Activated T-cell treated with anti-CD3 and anti-CD28 coated beads, Interleukin-2, amount 50 U/mL, for 4 hours (primary cell): ENCODE results near the gene ADAMTS18. TPM values are rescaled to one million over a fixed set of nuclear protein-coding genes. Genes with fewer than 3 reads are reported as not detected.
A peak's percentile ranks its signal among the peaks of the same experiment; 100 is the strongest.

Source experiments
- ATAC-seq, 2 donors: fragments of 200-7000 bp; cut with Tn5 transposase; one replicate each; pipeline ENCODE4 v1.10.0; 2021
- DNase-seq: peaks from one replicate; pipeline ENCODE4 v3.0.0-alpha.2; 2020
- H3K27me3 Mint-ChIP-seq: one replicate; pipeline ENCODE4 v1.8.0; 2021; ENCODE audit warnings: low read depth, mixed read lengths
- H3K36me3 Mint-ChIP-seq: one replicate; pipeline ENCODE4 v1.8.0; 2022; ENCODE audit warnings: mixed read lengths; ENCODE audit not compliant: insufficient read depth
- H3K4me1 Mint-ChIP-seq: one replicate; pipeline ENCODE4 v1.8.0; 2021; ENCODE audit warnings: low read depth, mixed read lengths
- H3K4me3 Mint-ChIP-seq: one replicate; pipeline ENCODE4 v1.8.0; 2021; ENCODE audit warnings: mild to moderate bottlenecking, moderate library complexity, mixed read lengths
- H3K9me3 Mint-ChIP-seq: one replicate; pipeline ENCODE4 v1.8.0; 2021; ENCODE audit warnings: mixed read lengths
- total RNA-seq, 3 donors: library from RNA; stranded (reverse); gene quantifications; one replicate each; pipeline ENCODE4 v1.2.1, GENCODE V29; 2021

ADAMTS18 gene
- total RNA-seq, 3 donors from 2014 or later: not detected

GRCh38 chr16:77306075-77306474 lies 128.8 kb downstream of the ADAMTS18 start:
- peaks cover 6% of the 10 kb centered on the region for H3K27me3 Mint-ChIP-seq
- ATAC-seq: no peak
- no peak overlapping the region for H3K4me3 Mint-ChIP-seq
- no peaks in the 10 kb centered on the region for H3K36me3 Mint-ChIP-seq
- H3K9me3 Mint-ChIP-seq: no peaks in the 10 kb centered on the region
- H3K4me1 Mint-ChIP-seq: peaks cover 5% of the 10 kb centered on the region
- no peak for DNase-seq

DNA sequence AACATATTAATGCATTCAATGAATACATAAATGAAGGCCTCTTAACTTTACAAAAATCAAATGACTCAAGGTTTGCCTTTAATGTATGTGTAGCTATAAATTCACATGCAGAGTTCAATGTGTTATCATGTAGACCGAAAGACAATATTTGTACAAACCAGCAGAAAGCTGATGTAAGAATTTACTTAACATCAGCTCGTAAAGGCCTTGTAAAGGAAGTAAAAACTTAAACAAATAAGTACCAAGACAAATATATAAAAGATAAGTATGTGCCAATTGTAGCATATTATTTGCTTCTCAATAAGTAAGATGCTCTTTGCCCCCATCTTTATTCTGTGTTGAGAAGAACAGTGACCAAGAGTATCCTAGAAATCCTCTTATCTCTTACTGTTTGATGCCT lies 130.0 kb downstream of the ADAMTS18 start:
- DNase-seq (no peak), ATAC-seq (no peak)
- peaks cover 5% of the 10 kb centered on the region for H3K4me1 Mint-ChIP-seq

GRCh38 chr16:77304134-77304533 lies 130.7 kb downstream of the ADAMTS18 start:
- no peak for ATAC-seq
- H3K4me3 Mint-ChIP-seq: no peak overlapping the region
- no peaks in the 10 kb centered on the region for H3K36me3 Mint-ChIP-seq
- peaks cover 5% of the 10 kb centered on the region for H3K4me1 Mint-ChIP-seq
- peaks cover 6% of the 10 kb centered on the region for H3K27me3 Mint-ChIP-seq
- no peak for DNase-seq
- no peaks in the 10 kb centered on the region for H3K9me3 Mint-ChIP-seq

More for the DNA sequence above, 130.0 kb downstream of the ADAMTS18 start:
- no peak overlapping the region for H3K4me3 Mint-ChIP-seq
- H3K9me3 Mint-ChIP-seq: no peaks in the 10 kb centered on the region
- peaks cover 6% of the 10 kb centered on the region for H3K27me3 Mint-ChIP-seq
- no peaks in the 10 kb centered on the region for H3K36me3 Mint-ChIP-seq

DNA sequence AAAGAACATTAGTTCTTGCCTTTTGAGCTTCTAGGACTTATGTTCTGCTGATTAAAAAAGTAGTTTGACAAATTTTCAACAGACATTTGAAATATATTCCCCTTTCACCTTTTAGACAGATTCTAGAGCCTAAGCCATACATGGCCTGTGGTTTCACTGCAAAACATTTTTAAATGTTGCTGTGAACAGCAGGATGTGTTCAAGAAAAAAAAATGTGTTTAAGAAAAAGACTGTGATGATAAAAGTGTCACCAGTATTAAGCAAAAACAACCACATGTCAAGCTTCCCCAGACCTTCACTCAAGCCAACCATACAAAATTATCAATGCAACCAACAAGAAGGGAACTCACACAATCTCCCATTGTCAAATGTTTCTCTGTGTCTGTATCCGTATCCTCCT lies 132.2 kb downstream of the ADAMTS18 start:
- ATAC-seq (no peak), DNase-seq (no peak)
- Mint-ChIP-seq H3K27me3 (peaks cover 6% of the 10 kb centered on the region), H3K4me3 (no peak overlapping the region), H3K36me3 (no peaks in the 10 kb centered on the region), H3K9me3 (no peaks in the 10 kb centered on the region), H3K4me1 (peaks cover 3% of the 10 kb centered on the region)

DNA sequence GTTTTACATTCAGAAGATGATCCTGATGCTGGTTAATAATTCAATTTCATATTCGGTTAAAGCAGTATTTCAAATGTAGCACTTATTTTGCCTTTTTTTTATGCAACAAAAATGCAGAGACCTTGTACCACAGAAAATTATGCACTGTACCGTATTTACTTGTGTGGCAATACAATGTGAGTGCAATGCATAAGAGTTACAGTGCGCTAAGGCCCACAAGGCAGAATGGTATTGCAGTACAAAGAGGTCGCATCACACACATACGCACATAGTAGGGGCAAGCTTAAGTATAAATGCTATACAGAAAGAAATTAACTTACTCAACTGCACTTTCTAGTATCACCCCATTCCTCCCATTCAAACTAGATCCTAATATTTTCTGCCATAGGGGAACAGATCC lies 132.6 kb downstream of the ADAMTS18 start:
- Mint-ChIP-seq H3K4me1 (no peaks in the 10 kb centered on the region), H3K4me3 (no peak overlapping the region), H3K9me3 (no peaks in the 10 kb centered on the region), H3K27me3 (peaks cover 6% of the 10 kb centered on the region), H3K36me3 (no peaks in the 10 kb centered on the region)
- DNase-seq (no peak), ATAC-seq (no peak)

DNA sequence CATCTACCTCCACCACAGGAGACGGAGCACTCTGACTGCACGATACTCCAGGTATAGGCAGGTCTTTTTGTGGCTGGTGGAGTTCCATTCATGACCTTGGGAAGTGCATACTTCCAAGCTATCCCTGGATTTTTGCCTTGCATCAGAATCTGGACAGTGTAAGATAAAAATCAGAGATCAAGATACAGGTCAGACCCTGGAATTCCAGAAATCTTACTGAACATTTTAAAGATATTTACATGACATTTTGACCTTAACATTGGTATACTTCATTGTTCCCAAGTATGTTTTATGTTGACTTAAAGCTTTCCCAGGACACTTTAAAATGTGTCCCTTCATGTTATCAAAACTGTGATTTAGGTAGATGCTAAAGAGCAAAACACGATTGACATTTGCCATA lies 134.6 kb downstream of the ADAMTS18 start:
- H3K36me3 Mint-ChIP-seq: no peaks in the 10 kb centered on the region
- no peaks in the 10 kb centered on the region for H3K9me3 Mint-ChIP-seq
- H3K4me3 Mint-ChIP-seq: no peak overlapping the region
- no peak for ATAC-seq
- H3K27me3 Mint-ChIP-seq: peaks cover 4% of the 10 kb centered on the region
- no peak for DNase-seq
- H3K4me1 Mint-ChIP-seq: no peaks in the 10 kb centered on the region

GRCh38 chr16:77299395-77299794 lies 135.4 kb downstream of the ADAMTS18 start:
- ATAC-seq (no peak), DNase-seq (no peak)
- Mint-ChIP-seq H3K9me3 (no peaks in the 10 kb centered on the region), H3K27me3 (peaks cover 7% of the 10 kb centered on the region), H3K4me3 (no peak overlapping the region), H3K36me3 (no peaks in the 10 kb centered on the region), H3K4me1 (no peaks in the 10 kb centered on the region)

- Mint-ChIP-seq H3K4me3 (no peak overlapping the region), H3K4me1 (no peaks in the 10 kb centered on the region), H3K9me3 (no peaks in the 10 kb centered on the region), H3K36me3 (no peaks in the 10 kb centered on the region), H3K27me3 (peaks cover 7% of the 10 kb centered on the region)
- ATAC-seq (no peak), DNase-seq (no peak)
These were observed 136.1 kb downstream of the ADAMTS18 start for GRCh38 chr16:77298418-77299360.

DNA sequence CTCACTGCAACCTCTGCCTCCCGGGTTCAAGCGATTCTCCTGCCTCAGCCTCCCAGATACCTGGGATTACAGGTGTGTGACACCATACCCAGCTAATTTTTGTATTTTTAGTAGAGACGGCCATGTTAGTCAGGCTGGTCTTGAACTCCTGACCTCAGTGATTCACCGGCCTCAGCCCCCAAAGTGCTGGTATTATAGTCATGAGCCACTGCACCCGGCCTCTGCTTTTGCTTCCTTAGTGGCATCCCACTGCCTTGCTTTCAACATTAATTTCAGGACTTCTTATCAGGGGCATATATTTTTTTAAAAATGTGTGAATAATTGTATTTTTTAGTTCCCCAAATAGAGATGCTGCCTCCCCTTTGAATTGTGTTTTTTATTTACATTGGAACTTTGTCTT lies 136.8 kb downstream of the ADAMTS18 start:
- DNase-seq: no peak
- no peaks in the 10 kb centered on the region for H3K9me3 Mint-ChIP-seq
- no peak overlapping the region for H3K4me3 Mint-ChIP-seq
- H3K36me3 Mint-ChIP-seq: no peaks in the 10 kb centered on the region
- peaks cover 4% of the 10 kb centered on the region for H3K27me3 Mint-ChIP-seq
- H3K4me1 Mint-ChIP-seq: no peaks in the 10 kb centered on the region
- ATAC-seq: no peak

- DNase-seq: no peak
- Mint-ChIP-seq H3K9me3 (no peaks in the 10 kb centered on the region), H3K4me1 (no peaks in the 10 kb centered on the region), H3K27me3 (peaks cover 3% of the 10 kb centered on the region), H3K4me3 (no peak overlapping the region), H3K36me3 (no peaks in the 10 kb centered on the region)
- ATAC-seq: no peak
These were observed 138.9 kb downstream of the ADAMTS18 start for GRCh38 chr16:77295896-77296295.

DNA sequence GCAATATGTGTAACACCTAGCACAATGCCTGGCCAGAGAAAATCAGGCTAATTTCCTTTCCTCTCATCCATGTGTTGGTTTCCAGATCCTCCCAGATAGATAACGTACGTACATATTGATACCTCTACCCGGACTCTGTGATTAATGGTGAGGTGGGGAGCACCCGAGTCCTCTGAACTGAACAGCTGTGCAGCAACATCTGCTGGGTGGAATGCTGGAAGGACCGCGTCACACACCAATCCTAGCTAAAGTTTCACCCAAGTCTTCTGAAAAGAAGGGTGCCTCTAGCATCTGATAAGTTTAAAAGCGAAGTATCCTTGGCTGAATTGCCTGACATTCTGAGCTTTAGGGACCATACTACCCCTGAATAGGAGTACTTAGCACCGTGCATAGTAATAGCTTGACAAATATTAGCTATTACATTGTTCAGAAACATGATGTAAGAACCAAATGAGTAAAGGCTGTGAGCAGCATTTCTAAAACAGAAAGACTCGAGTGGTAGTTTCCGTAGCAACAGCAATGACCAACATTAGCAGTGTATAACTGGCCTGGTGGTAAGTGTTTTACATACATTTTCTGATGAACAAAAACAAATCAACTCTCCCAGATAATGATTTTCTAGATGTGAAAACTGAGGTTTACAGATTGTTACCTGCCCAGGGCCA lies 144.3 kb downstream of the ADAMTS18 start:
- Mint-ChIP-seq H3K36me3 (no peaks in the 10 kb centered on the region), H3K4me1 (no peaks in the 10 kb centered on the region), H3K9me3 (no peaks in the 10 kb centered on the region), H3K27me3 (peaks cover 8% of the 10 kb centered on the region), H3K4me3 (no peak overlapping the region)
- no peak for DNase-seq
- ATAC-seq: no peak

DNA sequence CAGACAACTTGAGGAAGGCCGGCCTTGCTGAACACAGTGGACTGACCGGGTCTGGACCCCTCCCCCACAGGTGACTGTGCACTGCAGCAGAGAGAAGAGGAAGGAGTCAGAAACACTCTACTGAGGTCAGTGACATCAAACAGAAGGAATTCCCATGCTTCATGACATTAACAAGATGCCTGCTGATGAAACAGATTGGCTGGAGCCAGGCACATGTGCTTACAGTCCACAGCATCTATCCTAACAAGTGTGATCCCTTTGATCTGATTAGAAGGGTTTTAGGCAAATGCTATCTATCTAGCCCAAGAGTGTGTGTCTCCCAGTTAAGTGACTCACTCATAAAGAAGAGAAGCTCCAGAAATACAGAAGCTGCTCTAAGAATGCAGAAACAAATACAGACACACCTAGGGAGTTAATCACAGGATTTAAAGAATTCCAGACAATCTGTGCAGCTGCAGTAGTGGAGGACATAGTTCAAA lies 145.5 kb downstream of the ADAMTS18 start:
- Mint-ChIP-seq H3K4me1 (no peaks in the 10 kb centered on the region), H3K4me3 (no peak overlapping the region), H3K27me3 (peaks cover 5% of the 10 kb centered on the region), H3K9me3 (no peaks in the 10 kb centered on the region), H3K36me3 (no peaks in the 10 kb centered on the region)
- ATAC-seq: no peak
- DNase-seq: no peak

GRCh38 chr16:77288222-77288621 lies 146.6 kb downstream of the ADAMTS18 start:
- Mint-ChIP-seq H3K9me3 (no peaks in the 10 kb centered on the region), H3K36me3 (no peaks in the 10 kb centered on the region), H3K4me1 (no peaks in the 10 kb centered on the region), H3K4me3 (no peak overlapping the region), H3K27me3 (peaks cover 5% of the 10 kb centered on the region)
- DNase-seq (no peak), ATAC-seq (peak in 1 of 2 donors; percentile 32)

DNA sequence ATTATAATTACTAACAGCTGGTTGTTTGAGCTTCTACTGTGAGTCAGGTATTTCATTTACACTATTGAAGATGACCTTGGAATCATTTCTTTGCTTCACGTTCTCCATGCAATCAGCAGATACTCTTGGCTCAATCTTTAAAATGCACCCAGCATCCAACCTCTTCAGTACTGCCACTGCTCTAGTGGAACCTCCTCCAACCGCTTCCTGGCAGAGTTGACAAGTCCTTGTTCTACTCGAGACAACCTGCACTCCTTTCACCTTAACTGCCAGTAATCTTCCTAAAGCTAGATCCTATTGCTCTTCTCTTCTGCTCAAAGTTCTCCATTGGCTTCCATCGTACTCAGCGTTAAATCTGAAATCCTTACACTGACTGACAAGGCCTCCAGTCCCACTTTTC lies 149.2 kb downstream of the ADAMTS18 start:
- Mint-ChIP-seq H3K4me3 (no peak overlapping the region), H3K4me1 (no peaks in the 10 kb centered on the region)
- DNase-seq: no peak

DNA sequence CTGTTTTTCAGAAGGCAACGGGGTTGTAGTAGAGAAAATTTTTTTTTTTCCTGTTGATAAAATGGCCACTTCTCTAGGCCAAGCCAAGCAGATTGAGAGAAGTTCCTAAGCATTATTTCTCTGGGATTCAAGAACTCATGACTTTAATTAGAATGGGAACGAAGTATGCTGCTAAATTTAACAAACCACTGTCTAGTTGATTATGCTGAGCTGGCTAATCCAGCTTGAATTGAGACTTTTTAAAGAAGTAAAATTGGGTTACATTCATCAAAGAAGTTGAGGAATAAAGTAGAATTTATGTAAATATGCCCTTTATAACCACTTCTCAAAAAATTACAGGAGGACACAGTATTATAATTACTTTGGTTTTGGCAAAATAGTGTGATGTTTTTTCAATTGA lies 152.5 kb downstream of the ADAMTS18 start:
- Mint-ChIP-seq H3K27me3 (peaks cover 3% of the 10 kb centered on the region), H3K36me3 (no peaks in the 10 kb centered on the region)

More for the DNA sequence above, 149.2 kb downstream of the ADAMTS18 start:
- Mint-ChIP-seq H3K9me3 (no peaks in the 10 kb centered on the region), H3K36me3 (no peaks in the 10 kb centered on the region), H3K27me3 (peaks cover 5% of the 10 kb centered on the region)
- no peak for ATAC-seq

More for the DNA sequence above, 152.5 kb downstream of the ADAMTS18 start:
- Mint-ChIP-seq H3K4me1 (no peaks in the 10 kb centered on the region), H3K9me3 (no peaks in the 10 kb centered on the region), H3K4me3 (no peak overlapping the region)
- no peak for DNase-seq
- ATAC-seq: no peak
